Sigmoid colon (tissue), 4 donors: ENCODE results near the gene AFAP1.

ENCODE experiments used
- EP300 ChIP-seq, 4 donors: sonication (generic); formaldehyde crosslinking; IDR thresholded peaks; one replicate each; pipeline ENCODE4 v1.6.1; 2017; ENCODE audit warnings: antibody characterized with exemption in 4 of 4
- POLR2A ChIP-seq, 2 donors: fragments of 450-650 bp; IDR thresholded peaks; one replicate each; pipeline ENCODE4 v1.6.1; 2016; ENCODE audit warnings: antibody characterized with exemption in 2 of 2, mild to moderate bottlenecking in 2 of 2, moderate library complexity in 2 of 2
- POLR2AphosphoS5 ChIP-seq, 4 donors: sonication (generic); formaldehyde crosslinking; IDR thresholded peaks; one replicate each; pipeline ENCODE4 v1.6.1; 2017; ENCODE audit warnings: antibody characterized with exemption in 4 of 4
- TF ChIP-seq, protein P1 (sequence below), 4 experiments: fragments of 450-650 bp in 3 of 4; fragments of 200-600 bp in 1 of 4; IDR thresholded peaks; one replicate each; pipeline ENCODE4 v1.5.1; 2016 to 2019; ENCODE audit warnings: antibody characterized with exemption in 4 of 4, mild to moderate bottlenecking in 3 of 4, moderate library complexity in 2 of 4

DNA sequence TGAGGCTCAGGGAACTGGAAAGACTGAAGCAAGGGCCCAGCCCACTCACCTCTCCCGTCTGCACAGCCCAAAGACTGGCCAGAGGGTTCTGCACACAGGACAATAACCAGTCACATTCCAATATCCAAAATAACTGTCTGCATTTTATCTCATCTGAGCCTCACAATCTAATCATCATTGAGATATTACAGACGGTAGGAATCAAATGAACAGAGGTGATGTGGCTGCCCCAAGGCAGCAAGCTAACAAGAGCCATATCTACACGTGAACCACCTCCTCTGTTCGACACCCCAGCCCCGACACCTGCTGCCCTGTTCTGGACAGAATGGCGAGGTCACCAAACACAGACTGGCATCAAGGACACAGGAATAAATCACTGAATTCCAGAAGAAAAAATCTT lies 60.5 kb downstream of the AFAP1 start:
- TF ChIP-seq, protein P1, sequence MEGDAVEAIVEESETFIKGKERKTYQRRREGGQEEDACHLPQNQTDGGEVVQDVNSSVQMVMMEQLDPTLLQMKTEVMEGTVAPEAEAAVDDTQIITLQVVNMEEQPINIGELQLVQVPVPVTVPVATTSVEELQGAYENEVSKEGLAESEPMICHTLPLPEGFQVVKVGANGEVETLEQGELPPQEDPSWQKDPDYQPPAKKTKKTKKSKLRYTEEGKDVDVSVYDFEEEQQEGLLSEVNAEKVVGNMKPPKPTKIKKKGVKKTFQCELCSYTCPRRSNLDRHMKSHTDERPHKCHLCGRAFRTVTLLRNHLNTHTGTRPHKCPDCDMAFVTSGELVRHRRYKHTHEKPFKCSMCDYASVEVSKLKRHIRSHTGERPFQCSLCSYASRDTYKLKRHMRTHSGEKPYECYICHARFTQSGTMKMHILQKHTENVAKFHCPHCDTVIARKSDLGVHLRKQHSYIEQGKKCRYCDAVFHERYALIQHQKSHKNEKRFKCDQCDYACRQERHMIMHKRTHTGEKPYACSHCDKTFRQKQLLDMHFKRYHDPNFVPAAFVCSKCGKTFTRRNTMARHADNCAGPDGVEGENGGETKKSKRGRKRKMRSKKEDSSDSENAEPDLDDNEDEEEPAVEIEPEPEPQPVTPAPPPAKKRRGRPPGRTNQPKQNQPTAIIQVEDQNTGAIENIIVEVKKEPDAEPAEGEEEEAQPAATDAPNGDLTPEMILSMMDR (IDR thresholded peaks at IDR 0.05) = no peak
- peak in 1 of 4 donors; percentile 28 for TF ChIP-seq POLR2AphosphoS5 (IDR thresholded peaks at IDR 0.05)
- no peak for TF ChIP-seq POLR2A (IDR thresholded peaks at IDR 0.05)
- TF ChIP-seq EP300 (IDR thresholded peaks at IDR 0.05) = no peak
